D721Med (cell line): ENCODE data around the gene DGKZ.

Source experiments
- DNase-seq: peaks from one replicate; pipeline ENCODE4 v3.0.0; 2011; ENCODE audit warnings: low spot score; ENCODE audit not compliant: insufficient read length
- FAIRE-seq: peaks from 2 replicates; lab custom pipeline; 2011; peaks lifted over from hg19 to GRCh38; lab: Jason Lieb, UNC
- CTCF ChIP-seq: IDR thresholded peaks from 2 replicates; pipeline ENCODE4 v1.5.1; 2012; ENCODE audit warnings: mild to moderate bottlenecking, control low read depth; ENCODE audit not compliant: insufficient read depth; ENCODE audit errors: missing control alignments

Gene DGKZ

DNA sequence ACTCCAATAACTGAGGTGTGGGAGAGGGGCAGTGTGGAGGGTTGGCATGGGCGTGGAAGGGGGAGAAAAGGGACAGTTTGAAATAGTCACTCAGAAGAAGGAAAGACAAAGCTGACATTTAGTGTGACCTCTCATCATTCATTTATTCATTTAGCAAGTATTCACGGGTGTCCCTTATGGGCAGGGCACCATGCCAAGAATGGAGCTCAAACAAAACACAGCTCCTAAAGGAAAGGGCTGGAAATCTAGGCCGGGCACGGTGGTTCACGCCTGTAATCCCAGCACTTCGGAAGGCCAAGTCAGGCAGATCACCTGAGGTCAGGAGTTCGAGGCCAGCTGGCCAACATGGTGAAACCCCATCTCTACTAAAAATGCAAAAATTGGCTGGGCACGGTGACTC is 19.4 kb upstream of the DGKZ start:
- no peak for FAIRE-seq
- no peak for TF ChIP-seq CTCF
- no peak for DNase-seq

GRCh38 chr11:46330154-46330553 is 17.1 kb upstream of the DGKZ start:
- FAIRE-seq (no peak), DNase-seq (no peak)
- TF ChIP-seq CTCF, result no peak

- FAIRE-seq, result no peak
- DNase-seq, result no peak
- TF ChIP-seq CTCF, result no peak
Observed at GRCh38 chr11:46330563-46331281, 16.5 kb upstream of the DGKZ start.

DNA sequence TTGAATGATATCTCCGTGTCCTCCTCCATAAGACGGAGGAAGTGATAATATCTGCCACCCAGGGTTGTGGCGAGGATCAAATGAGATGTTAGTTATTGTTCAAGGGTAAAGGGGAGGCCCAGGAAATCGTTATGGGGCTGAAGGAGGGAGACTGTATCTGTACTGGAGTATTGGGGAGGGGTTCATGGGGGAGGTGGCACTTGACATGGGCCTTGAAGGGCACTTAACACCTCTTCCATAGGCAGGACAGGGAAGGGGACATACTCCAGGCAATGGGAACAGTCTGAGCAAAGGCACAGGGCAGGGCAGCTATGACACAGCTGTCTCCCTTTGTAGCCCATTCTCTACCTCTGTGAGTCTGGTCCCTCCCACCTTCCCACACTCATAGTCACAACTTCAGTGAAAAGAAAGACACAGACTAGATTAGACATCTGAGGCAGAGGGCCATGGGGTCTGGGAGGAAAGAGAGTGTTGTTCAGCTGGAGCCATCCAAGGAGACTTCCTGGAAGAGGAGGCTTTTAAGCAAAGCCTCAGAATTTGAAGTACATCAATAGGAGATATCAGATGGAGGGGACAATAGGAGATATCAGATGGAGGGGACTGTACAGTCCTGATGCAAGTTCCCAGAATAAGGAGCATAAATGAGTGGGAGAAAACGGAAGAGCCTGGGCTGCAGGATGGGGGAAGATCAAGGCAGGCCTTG is 15.8 kb upstream of the DGKZ start:
- no peak for TF ChIP-seq CTCF
- DNase-seq (no peak), FAIRE-seq (no peak)

DNA sequence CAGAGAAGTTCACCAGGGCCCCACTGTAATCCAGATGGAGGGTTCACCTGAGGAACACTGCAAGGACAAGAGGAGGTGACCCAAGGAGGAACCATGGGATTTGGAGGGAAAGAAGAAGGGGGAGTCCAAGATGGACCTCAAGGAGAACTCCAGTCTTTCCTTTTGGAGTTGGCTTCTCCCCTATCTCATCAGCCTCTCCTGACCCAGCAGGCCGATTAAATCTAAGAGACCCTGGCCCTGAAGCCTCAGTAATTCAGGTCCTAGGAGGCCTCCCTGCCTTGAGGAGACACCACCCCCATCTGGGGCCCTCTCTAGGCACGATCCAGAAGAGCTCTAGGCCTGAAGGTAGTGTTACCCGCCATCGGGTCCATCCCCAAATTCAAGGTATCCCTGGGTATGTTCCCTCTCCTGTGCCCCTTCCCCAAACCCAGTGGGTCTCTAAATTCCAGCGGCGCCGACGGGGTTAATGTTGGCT is 15.1 kb upstream of the DGKZ start:
- DNase-seq (no peak), FAIRE-seq (no peak)
- no peak for TF ChIP-seq CTCF

- DNase-seq (no peak), FAIRE-seq (no peak)
- TF ChIP-seq CTCF, result no peak
Observed at GRCh38 chr11:46332568-46333393, 14.5 kb upstream of the DGKZ start.
